ENCODE results near the gene CCDC142.

Gene CCDC142

GRCh38 chr2:74525717-74526648, 43.2 kb upstream of the CCDC142 start, which contains the start of gene DQX1:
TSS of gene DQX1 (minus strand) at chr2:74526231. CDS start at chr2:74525729, 502 bp downstream.
- H3K27me3 ChIP-seq (replicated peaks; ENCODE audit: control insufficient read depth, insufficient read depth, low read length): peaks cover 19% of the 10 kb centered on the region
- H3K36me3 ChIP-seq (ENCODE audit: control insufficient read depth, insufficient read depth, low read length, severe bottlenecking): peaks cover 23% of the 10 kb centered on the region
- peaks cover 17% of the 10 kb centered on the region for H3K4me1 ChIP-seq (ENCODE audit: control insufficient read depth, insufficient read depth, low read length)
- H3K9me3 ChIP-seq (ENCODE audit: control insufficient read depth, low read length): no peaks in the 10 kb centered on the region
- no peak for DNase-seq (ENCODE audit: low read depth)
- no peak within 1 kb of the TSS for H3K9ac ChIP-seq (ENCODE audit: low read length)
- no peak within 1 kb of the TSS for H3K4me3 ChIP-seq (ENCODE audit: low read length)

- H3K9me3 ChIP-seq (ENCODE audit: control insufficient read depth, low read length): peaks cover 3% of the 10 kb centered on the region
- no peak overlapping the region for H3K4me3 ChIP-seq (ENCODE audit: low read length)
- no peak overlapping the region for H3K9ac ChIP-seq (ENCODE audit: low read length)
- H3K27me3 ChIP-seq (replicated peaks; ENCODE audit: control insufficient read depth, insufficient read depth, low read length): peaks cover 28% of the 10 kb centered on the region
- H3K36me3 ChIP-seq (ENCODE audit: control insufficient read depth, insufficient read depth, low read length, severe bottlenecking): peaks cover 23% of the 10 kb centered on the region
- no peak for DNase-seq (ENCODE audit: low read depth)
- H3K4me1 ChIP-seq (ENCODE audit: control insufficient read depth, insufficient read depth, low read length): peaks cover 12% of the 10 kb centered on the region
Observed at GRCh38 chr2:74524955-74525716, 42.3 kb upstream of the CCDC142 start.

- Histone ChIP-seq H3K4me1 (ENCODE audit: control insufficient read depth, insufficient read depth, low read length) (peaks cover 12% of the 10 kb centered on the region), H3K4me3 (ENCODE audit: low read length) (no peak overlapping the region)
Observed at GRCh38 chr2:74524005-74524404, 41.2 kb upstream of the CCDC142 start.

GRCh38 chr2:74522516-74522915, 39.7 kb upstream of the CCDC142 start:
- Histone ChIP-seq H3K36me3 (ENCODE audit: control insufficient read depth, insufficient read depth, low read length, severe bottlenecking) (peaks cover 19% of the 10 kb centered on the region), H3K4me3 (ENCODE audit: low read length) (no peak overlapping the region), H3K27me3 (replicated peaks; ENCODE audit: control insufficient read depth, insufficient read depth, low read length) (peaks cover 54% of the 10 kb centered on the region), H3K4me1 (ENCODE audit: control insufficient read depth, insufficient read depth, low read length) (no peaks in the 10 kb centered on the region), H3K9me3 (ENCODE audit: control insufficient read depth, low read length) (peaks cover 3% of the 10 kb centered on the region), H3K9ac (ENCODE audit: low read length) (no peak overlapping the region)
- DNase-seq (ENCODE audit: low read depth): no peak

More at GRCh38 chr2:74524005-74524404, 41.2 kb upstream of the CCDC142 start:
- H3K9ac ChIP-seq (ENCODE audit: low read length): no peak overlapping the region
- DNase-seq (ENCODE audit: low read depth): no peak
- H3K9me3 ChIP-seq (ENCODE audit: control insufficient read depth, low read length): peaks cover 3% of the 10 kb centered on the region
- H3K36me3 ChIP-seq (ENCODE audit: control insufficient read depth, insufficient read depth, low read length, severe bottlenecking): peaks cover 23% of the 10 kb centered on the region
- H3K27me3 ChIP-seq (replicated peaks; ENCODE audit: control insufficient read depth, insufficient read depth, low read length): peaks cover 39% of the 10 kb centered on the region

DNA sequence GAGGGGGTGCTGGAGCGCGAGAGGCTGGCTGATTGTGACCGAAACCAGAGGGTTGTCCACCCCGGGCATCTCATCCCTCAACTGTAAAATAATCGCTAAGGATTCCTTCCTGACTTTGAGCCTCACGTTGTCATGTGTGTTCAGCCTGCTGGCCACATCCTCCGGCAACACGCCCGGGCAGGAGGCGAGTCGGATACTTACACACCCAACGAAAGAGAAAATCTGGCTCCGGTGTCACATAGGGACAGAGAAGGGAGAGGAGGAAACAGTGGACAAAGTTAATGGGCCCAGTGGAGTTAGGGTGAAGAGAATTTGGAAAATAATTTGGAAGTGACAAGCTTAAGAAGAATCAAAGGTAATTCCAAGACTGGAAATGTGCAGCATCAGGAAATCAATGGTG, 33.9 kb upstream of the CCDC142 start:
- Histone ChIP-seq H3K4me3 (ENCODE audit: low read length) (no peak overlapping the region), H3K9ac (ENCODE audit: low read length) (no peak overlapping the region), H3K4me1 (ENCODE audit: control insufficient read depth, insufficient read depth, low read length) (no peaks in the 10 kb centered on the region), H3K9me3 (ENCODE audit: control insufficient read depth, low read length) (peaks cover 3% of the 10 kb centered on the region), H3K36me3 (ENCODE audit: control insufficient read depth, insufficient read depth, low read length, severe bottlenecking) (no peaks in the 10 kb centered on the region), H3K27me3 (replicated peaks; ENCODE audit: control insufficient read depth, insufficient read depth, low read length) (peaks cover 90% of the 10 kb centered on the region)
- DNase-seq (ENCODE audit: low read depth): no peak

DNA sequence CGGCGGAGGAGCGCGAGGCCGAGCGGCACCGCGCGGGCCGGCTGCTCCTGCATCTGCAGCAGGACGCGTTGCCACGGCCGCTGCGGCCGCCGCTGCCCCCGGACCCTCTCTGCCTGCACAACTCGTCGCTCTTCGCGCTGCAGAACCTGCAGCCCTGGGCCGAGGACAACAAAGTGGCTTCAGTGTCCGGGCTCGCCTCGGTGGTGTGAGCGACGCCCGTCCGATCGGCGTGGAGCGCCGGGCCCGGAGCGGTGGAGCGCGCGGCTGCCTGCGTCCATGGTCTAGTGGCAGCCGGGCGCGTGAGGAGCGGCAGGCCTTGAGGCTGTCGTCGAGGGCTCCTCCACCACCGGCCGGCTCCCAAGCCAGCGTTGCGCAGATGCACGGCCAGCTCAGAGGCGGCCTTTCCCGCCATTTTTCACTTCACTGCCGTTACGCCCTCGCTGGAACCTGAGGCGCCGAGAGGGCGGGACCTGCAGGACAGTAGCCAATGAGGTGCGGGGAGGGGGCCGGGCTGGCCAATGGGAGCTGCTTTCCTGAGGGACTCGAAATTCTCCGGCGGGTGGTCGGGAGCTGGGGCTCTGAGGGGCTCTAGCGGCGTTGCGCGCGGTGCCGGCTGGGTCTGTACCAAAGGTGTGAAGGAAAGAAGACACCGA, 33.3 kb upstream of the CCDC142 start:
- Histone ChIP-seq H3K9ac (ENCODE audit: low read length) (no peak overlapping the region), H3K4me1 (ENCODE audit: control insufficient read depth, insufficient read depth, low read length) (no peaks in the 10 kb centered on the region), H3K36me3 (ENCODE audit: control insufficient read depth, insufficient read depth, low read length, severe bottlenecking) (no peaks in the 10 kb centered on the region), H3K4me3 (ENCODE audit: low read length) (peak overlapping the region; percentile 17), H3K27me3 (replicated peaks; ENCODE audit: control insufficient read depth, insufficient read depth, low read length) (peaks cover 92% of the 10 kb centered on the region), H3K9me3 (ENCODE audit: control insufficient read depth, low read length) (peaks cover 3% of the 10 kb centered on the region)
- no peak for DNase-seq (ENCODE audit: low read depth)

GRCh38 chr2:74515271-74515980, 32.6 kb upstream of the CCDC142 start:
- H3K4me3 ChIP-seq (ENCODE audit: low read length): no peak overlapping the region
- H3K4me1 ChIP-seq (ENCODE audit: control insufficient read depth, insufficient read depth, low read length): no peaks in the 10 kb centered on the region
- peaks cover 92% of the 10 kb centered on the region for H3K27me3 ChIP-seq (replicated peaks; ENCODE audit: control insufficient read depth, insufficient read depth, low read length)
- H3K36me3 ChIP-seq (ENCODE audit: control insufficient read depth, insufficient read depth, low read length, severe bottlenecking): no peaks in the 10 kb centered on the region
- no peak for DNase-seq (ENCODE audit: low read depth)
- peaks cover 3% of the 10 kb centered on the region for H3K9me3 ChIP-seq (ENCODE audit: control insufficient read depth, low read length)
- no peak overlapping the region for H3K9ac ChIP-seq (ENCODE audit: low read length)

GRCh38 chr2:74514368-74515270, 31.8 kb upstream of the CCDC142 start, which contains the start of gene TLX2:
TSS of gene TLX2 (plus strand) at chr2:74514450. CDS start at chr2:74514807, 357 bp downstream.
- Histone ChIP-seq H3K9me3 (ENCODE audit: control insufficient read depth, low read length) (no peaks in the 10 kb centered on the region), H3K4me1 (ENCODE audit: control insufficient read depth, insufficient read depth, low read length) (no peaks in the 10 kb centered on the region), H3K27me3 (replicated peaks; ENCODE audit: control insufficient read depth, insufficient read depth, low read length) (peaks cover 86% of the 10 kb centered on the region), H3K4me3 (ENCODE audit: low read length) (no peak within 1 kb of the TSS), H3K36me3 (ENCODE audit: control insufficient read depth, insufficient read depth, low read length, severe bottlenecking) (no peaks in the 10 kb centered on the region), H3K9ac (ENCODE audit: low read length) (no peak within 1 kb of the TSS)
- DNase-seq (ENCODE audit: low read depth): no peak

DNA sequence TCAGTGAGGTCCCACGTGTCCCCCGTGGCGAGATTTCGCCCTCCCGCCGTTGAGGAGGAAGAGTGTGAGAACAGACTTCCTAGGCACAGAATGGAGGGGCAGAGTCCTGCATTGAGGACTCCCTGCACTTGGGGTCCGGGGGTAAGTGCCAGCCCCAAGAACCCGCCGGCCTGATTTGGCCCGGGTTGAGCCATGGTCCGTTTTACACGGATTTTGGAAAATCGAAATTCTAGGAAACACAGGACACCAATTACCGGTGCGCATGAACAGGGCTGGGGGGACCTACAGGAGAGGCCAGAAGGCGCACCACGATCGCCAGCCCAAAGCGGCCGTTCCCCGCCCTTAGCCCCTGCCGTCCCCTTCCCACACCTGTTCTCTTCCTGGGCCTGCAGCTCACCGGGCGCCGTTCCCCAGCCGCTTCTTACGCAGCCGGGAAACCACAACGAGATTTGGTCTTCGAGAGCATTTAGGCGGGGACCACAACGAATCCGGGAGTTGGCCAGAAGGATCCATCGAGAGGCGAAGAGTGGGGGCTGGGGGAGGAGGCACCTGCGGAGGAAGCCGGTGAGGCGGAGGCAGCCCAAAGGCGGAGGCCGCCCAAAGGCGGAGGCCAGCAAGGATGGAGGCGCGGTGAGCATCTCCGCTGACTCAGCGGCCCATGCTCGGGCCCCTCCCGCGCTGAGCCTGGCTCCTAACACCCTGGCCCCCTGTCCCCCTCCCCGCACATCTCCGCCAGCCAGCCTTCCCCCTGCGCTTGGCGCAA, 31.0 kb upstream of the CCDC142 start:
- Histone ChIP-seq H3K9me3 (ENCODE audit: control insufficient read depth, low read length) (no peaks in the 10 kb centered on the region), H3K27me3 (replicated peaks; ENCODE audit: control insufficient read depth, insufficient read depth, low read length) (peaks cover 77% of the 10 kb centered on the region), H3K36me3 (ENCODE audit: control insufficient read depth, insufficient read depth, low read length, severe bottlenecking) (no peaks in the 10 kb centered on the region), H3K4me1 (ENCODE audit: control insufficient read depth, insufficient read depth, low read length) (no peaks in the 10 kb centered on the region), H3K9ac (ENCODE audit: low read length) (no peak overlapping the region), H3K4me3 (ENCODE audit: low read length) (no peak overlapping the region)
- no peak for DNase-seq (ENCODE audit: low read depth)
